Epithelial cell of esophagus (primary cell): ENCODE data around the gene HES6.

Source experiments
- DNase-seq: peaks from one replicate; pipeline ENCODE4 v3.0.0; 2010; ENCODE audit warnings: low read depth
- H3K4me3 ChIP-seq: 2 replicates; pipeline ENCODE4 v1.5.1; 2011; ENCODE audit warnings: mild to moderate bottlenecking, low read length, control low read depth
- CTCF ChIP-seq: IDR thresholded peaks from 2 replicates; pipeline ENCODE4 v1.5.1; 2011; ENCODE audit warnings: low read depth, mild to moderate bottlenecking, low read length, control low read depth, inconsistent platforms; ENCODE audit not compliant: insufficient read depth; ENCODE audit errors: missing control alignments

Gene HES6

GRCh38 chr2:238286095-238286494 lies 46.3 kb upstream of the HES6 start:
- DNase-seq = no peak
- peak overlapping the region; percentile 93 for H3K4me3 ChIP-seq
- peak; percentile 2 for TF ChIP-seq CTCF

- peak overlapping the region; percentile 93 for H3K4me3 ChIP-seq
- peak; percentile 98 for DNase-seq
- no peak for TF ChIP-seq CTCF
These were observed 45.8 kb upstream of the HES6 start for GRCh38 chr2:238285653-238286082.

- TF ChIP-seq CTCF = no peak
- no peak for DNase-seq
These were observed 45.1 kb upstream of the HES6 start for GRCh38 chr2:238284802-238285515.

GRCh38 chr2:238282861-238283738 lies 43.3 kb upstream of the HES6 start:
- no peak overlapping the region for H3K4me3 ChIP-seq
- no peak for TF ChIP-seq CTCF
- DNase-seq = no peak

More at GRCh38 chr2:238284802-238285515, 45.1 kb upstream of the HES6 start:
- H3K4me3 ChIP-seq = peak overlapping the region; percentile 93

- H3K4me3 ChIP-seq = no peak overlapping the region
- TF ChIP-seq CTCF = no peak
- no peak for DNase-seq
These were observed 42.1 kb upstream of the HES6 start for GRCh38 chr2:238281826-238282480.

- TF ChIP-seq CTCF = no peak
- H3K4me3 ChIP-seq = no peak overlapping the region
- DNase-seq = no peak
These were observed 40.4 kb upstream of the HES6 start for GRCh38 chr2:238280083-238280825.
